Nucleus accumbens (tissue), 56 donors: ENCODE results near the gene TRIM40.

ENCODE experiments used
- DNase-seq, 56 donors: peaks; one replicate each; lab custom pipeline; 2025; lab: John Stamatoyannopoulos, UW

Gene TRIM40

GRCh38 chr6:30194797-30195690, 59.1 kb downstream of the TRIM40 start:
- no peak for DNase-seq

- DNase-seq = no peak
Observed at GRCh38 chr6:30195951-30196350, 60.0 kb downstream of the TRIM40 start.

DNA sequence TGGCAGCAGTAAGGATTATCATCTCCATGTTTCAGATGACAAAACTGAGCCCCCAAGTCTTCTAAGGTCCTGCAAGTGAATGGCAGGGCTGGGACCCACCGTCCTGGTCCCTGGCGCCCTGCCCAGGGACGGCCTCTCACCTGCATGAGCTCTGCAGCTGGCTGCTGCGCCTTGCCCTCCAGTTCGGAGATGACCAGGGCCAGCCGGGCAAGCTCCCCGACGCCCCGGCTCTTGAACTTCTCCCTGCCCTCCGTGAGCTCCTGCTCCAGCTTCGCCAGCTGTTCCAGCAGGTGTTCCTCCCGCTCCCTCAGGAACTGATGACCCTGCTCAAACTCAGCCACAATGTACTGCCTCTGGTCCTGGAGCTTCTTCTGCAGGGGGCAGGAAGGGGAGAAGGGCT, 60.4 kb downstream of the TRIM40 start:
- DNase-seq = no peak
